ENCODE measurements around the gene ALDH1L1. TPM values are rescaled to one million over a fixed set of nuclear protein-coding genes. Genes with fewer than 3 reads are reported as not detected.

The ALDH1L1 gene
- total RNA-seq, 2 donors from 2014 or later, result 54.7 to 65.3 TPM

DNA sequence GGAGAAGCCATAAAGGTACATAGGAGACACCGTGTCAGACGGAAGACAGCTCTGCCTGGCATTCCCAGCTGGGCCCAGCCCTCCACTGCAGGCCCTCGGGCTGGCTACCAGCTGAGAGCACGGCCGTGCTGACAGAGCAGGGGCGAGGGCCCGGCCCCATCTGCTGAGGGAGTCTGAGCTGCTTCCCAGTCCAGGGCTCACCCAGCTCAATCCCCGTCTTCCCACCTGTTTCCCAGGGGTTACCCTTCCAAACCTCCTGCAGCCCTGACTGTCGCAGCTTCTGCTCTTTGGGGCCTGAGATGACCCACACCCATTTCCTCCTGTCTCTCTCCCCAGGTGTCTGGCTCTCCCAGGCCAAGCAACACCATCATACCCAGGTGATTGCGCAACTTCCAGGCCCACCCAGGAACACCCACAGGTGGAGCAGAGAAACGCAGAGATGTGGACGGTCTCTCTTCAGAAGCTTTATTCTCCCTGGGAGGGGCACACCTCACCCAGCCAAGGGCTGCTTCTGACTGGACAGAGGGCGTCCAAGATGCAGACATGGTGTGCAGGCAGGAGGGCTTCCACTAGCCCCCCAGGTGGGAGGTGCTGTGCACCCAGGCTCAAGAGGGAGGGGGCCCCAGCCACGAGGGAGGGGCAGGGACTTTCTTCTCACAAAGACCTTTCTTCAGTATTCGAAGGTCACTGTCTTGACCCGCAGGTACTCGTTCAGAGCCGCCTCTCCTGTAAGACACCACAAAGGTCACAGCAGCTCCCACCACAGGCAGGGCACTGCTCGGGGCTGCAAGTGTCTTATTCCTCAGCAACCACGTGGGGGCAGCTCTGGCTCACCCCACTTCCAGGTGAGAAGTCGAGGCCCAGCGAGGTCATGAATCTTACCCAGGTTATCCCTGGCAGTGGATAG is 77.0 kb downstream of the ALDH1L1 start:
- WGBS, 2 donors, result 77 to 79% methylated on average over 14 to 22 of the region's 22 CpGs
- H3K4me3 ChIP-seq, result no peak overlapping the region

DNA sequence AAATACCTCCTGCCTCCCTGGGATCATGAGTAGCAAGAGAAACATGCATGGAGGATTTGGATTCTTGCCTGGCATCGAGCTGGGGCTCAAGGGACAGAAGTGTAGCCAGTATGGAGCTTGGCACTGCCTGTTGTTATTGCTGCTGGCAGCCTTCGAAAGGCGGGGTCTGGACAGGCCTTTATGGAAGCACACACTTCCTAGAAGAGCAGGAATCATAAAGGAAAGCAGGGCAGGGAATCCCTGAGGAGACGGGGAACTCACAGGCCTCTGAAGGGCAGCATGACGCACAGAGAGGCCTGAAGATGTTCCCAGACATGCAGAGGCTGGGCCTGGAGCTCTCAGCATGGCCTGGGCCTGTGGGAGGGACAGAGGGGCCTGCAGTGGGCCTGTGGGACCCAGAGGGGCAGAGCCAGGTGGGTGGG is 77.8 kb downstream of the ALDH1L1 start:
- H3K36me3 ChIP-seq (replicated peaks in 1 of 2; ENCODE audit: insufficient read depth in 1 of 2, low read depth in 2 of 2), result peaks cover 0 to 3% of the 10 kb centered on the region in 2 donors
- TF ChIP-seq POLR2A (IDR thresholded peaks at IDR 0.05) (no peak), CTCF (IDR thresholded peaks at IDR 0.05) (no peak)
- 74 to 77% methylated on average over 5 of the region's 5 CpGs for WGBS, 2 donors
- no peaks in the 10 kb centered on the region for H3K4me1 ChIP-seq
- intact Hi-C loops (cut with DNase I), result no loop called here
- H3K4me3 ChIP-seq, result no peak overlapping the region
- DNase-seq (no peak), ATAC-seq (no peak)
- H3K27me3 ChIP-seq, result no peaks in the 10 kb centered on the region
- no peak overlapping the region for H3K27ac ChIP-seq
- no peaks in the 10 kb centered on the region for H3K9me3 ChIP-seq

More for the DNA sequence above, 77.0 kb downstream of the ALDH1L1 start:
- no peaks in the 10 kb centered on the region for H3K27me3 ChIP-seq
- no peak overlapping the region for H3K27ac ChIP-seq
- H3K36me3 ChIP-seq (replicated peaks in 1 of 2; ENCODE audit: insufficient read depth in 1 of 2, low read depth in 2 of 2), result peaks cover 0 to 3% of the 10 kb centered on the region in 2 donors
- ATAC-seq (no peak), DNase-seq (no peak)
- intact Hi-C loops (cut with DNase I), result no loop called here
- no peaks in the 10 kb centered on the region for H3K4me1 ChIP-seq
- TF ChIP-seq CTCF (IDR thresholded peaks at IDR 0.05) (no peak), POLR2A (IDR thresholded peaks at IDR 0.05) (no peak)
- no peaks in the 10 kb centered on the region for H3K9me3 ChIP-seq

DNA sequence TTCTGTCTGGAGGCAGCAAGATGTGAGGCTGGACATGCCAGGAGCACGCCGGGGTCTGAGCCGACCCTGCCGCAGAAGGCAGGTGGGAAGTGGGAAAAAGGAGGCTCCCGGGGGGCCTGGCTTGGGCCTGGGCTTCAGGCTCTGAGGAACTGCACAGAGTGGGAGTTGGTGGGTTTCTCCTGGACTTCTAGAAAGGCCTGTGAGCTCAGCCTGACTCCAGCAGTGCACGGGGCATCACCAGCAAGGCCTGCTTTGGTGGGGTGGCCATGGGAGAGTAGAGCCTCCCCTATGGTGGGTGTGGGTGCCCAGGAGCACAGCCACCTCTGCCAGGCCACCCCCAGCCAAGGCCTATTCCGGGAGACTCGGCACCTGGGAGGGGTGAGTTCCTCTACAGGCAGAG is 78.4 kb downstream of the ALDH1L1 start:
- Histone ChIP-seq H3K9me3 (peaks cover 0 to 3% (median 0%) of the 10 kb centered on the region in 3 donors), H3K27me3 (no peaks in the 10 kb centered on the region), H3K27ac (no peak overlapping the region), H3K4me3 (no peak overlapping the region), H3K36me3 (replicated peaks in 1 of 2; ENCODE audit: insufficient read depth in 1 of 2, low read depth in 2 of 2) (peaks cover 0 to 3% of the 10 kb centered on the region in 2 donors), H3K4me1 (no peaks in the 10 kb centered on the region)
- intact Hi-C loops (cut with DNase I), result no loop called here
- DNase-seq, result no peak
- 83 to 93% methylated on average over 5 to 8 of the region's 8 CpGs for WGBS, 2 donors
- TF ChIP-seq POLR2A (IDR thresholded peaks at IDR 0.05) (no peak), CTCF (IDR thresholded peaks at IDR 0.05) (no peak)
- no peak for ATAC-seq

- Histone ChIP-seq H3K27ac (no peak overlapping the region), H3K36me3 (replicated peaks in 1 of 2; ENCODE audit: insufficient read depth in 1 of 2, low read depth in 2 of 2) (peaks cover 0 to 3% of the 10 kb centered on the region in 2 donors), H3K9me3 (peaks cover 0 to 7% (median 0%) of the 10 kb centered on the region in 3 donors), H3K4me3 (no peak overlapping the region), H3K27me3 (no peaks in the 10 kb centered on the region), H3K4me1 (no peaks in the 10 kb centered on the region)
- intact Hi-C loops (cut with DNase I), result no loop called here
- no peak for ATAC-seq
- 81 to 84% methylated on average over 10 of the region's 10 CpGs for WGBS, 2 donors
- no peak for DNase-seq
- TF ChIP-seq CTCF (IDR thresholded peaks at IDR 0.05) (no peak), POLR2A (IDR thresholded peaks at IDR 0.05) (no peak)
These were observed 78.8 kb downstream of the ALDH1L1 start for GRCh38 chr3:126101521-126101982.

Measured in body of pancreas (tissue), 4 donors.